Mucosa of rectum (tissue), 2 donors: Measurements from ENCODE around the gene ESCO1.

Experiments used
- H3K27ac ChIP-seq, 2 donors: one replicate each; pipeline ENCODE4 v1.7.0; 2013; ENCODE audit warnings: inconsistent platforms in 2 of 2, low read depth in 2 of 2, low read length in 2 of 2
- H3K27me3 ChIP-seq, 2 donors: one replicate each; pipeline ENCODE4 v1.7.0; 2013; ENCODE audit warnings: low read length in 2 of 2; ENCODE audit not compliant: control insufficient read depth in 2 of 2, insufficient read depth in 2 of 2
- H3K36me3 ChIP-seq, 2 donors: one replicate each; pipeline ENCODE4 v1.7.0; 2013; ENCODE audit warnings: low read length in 2 of 2; ENCODE audit not compliant: control insufficient read depth in 2 of 2, insufficient read depth in 2 of 2
- H3K4me1 ChIP-seq, 2 donors: one replicate each; pipeline ENCODE4 v1.7.0; 2013; ENCODE audit warnings: low read length in 2 of 2, mild to moderate bottlenecking in 1 of 2; ENCODE audit not compliant: control insufficient read depth in 2 of 2, insufficient read depth in 2 of 2
- H3K4me3 ChIP-seq, 2 donors: one replicate each; pipeline ENCODE4 v1.7.0; 2013; ENCODE audit warnings: low read length in 2 of 2
- H3K9ac ChIP-seq, 2 donors: one replicate each; pipeline ENCODE4 v1.7.0; 2013; ENCODE audit warnings: low read length in 2 of 2, low read depth in 1 of 2, mild to moderate bottlenecking in 1 of 2
- H3K9me3 ChIP-seq, 2 donors: one replicate each; pipeline ENCODE4 v1.7.0; 2013; ENCODE audit warnings: low read length in 2 of 2; ENCODE audit not compliant: control insufficient read depth in 2 of 2
- donor health status: healthy.
- donor health status: Normal muscosa, but diverticular disease.

Gene ESCO1

DNA sequence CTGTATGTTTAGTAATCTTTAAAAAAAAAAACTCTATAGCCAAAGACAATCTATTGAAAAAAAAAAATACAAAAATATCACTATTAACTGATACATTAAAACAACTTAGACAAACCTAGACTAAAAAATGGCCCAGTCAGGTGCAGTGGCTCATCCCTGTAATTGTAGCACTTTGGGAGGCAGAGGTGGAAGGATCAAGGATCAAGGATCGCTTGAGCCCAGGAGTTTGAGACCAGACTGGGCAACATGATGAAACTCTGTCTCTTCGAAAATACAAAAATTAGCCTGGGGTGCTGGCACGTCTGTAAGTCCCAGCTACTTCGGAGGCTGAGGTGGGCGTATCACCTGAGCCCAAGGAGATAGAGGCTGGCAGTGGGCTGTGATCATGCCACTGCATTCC, 16.1 kb downstream of the ESCO1 start:
- no peak overlapping the region for H3K27ac ChIP-seq
- no peaks in the 10 kb centered on the region for H3K27me3 ChIP-seq
- H3K4me3 ChIP-seq: no peak overlapping the region

GRCh38 chr18:21575656-21576055, 24.8 kb downstream of the ESCO1 start:
- Histone ChIP-seq H3K9me3 (no peaks in the 10 kb centered on the region), H3K4me1 (no peaks in the 10 kb centered on the region), H3K9ac (no peak overlapping the region), H3K4me3 (no peak overlapping the region), H3K27me3 (no peaks in the 10 kb centered on the region), H3K36me3 (peaks cover 24 to 33% of the 10 kb centered on the region in 2 donors), H3K27ac (no peak overlapping the region)

More for the DNA sequence above, 16.1 kb downstream of the ESCO1 start:
- H3K9ac ChIP-seq: no peak overlapping the region
- no peaks in the 10 kb centered on the region for H3K9me3 ChIP-seq
- H3K4me1 ChIP-seq: no peaks in the 10 kb centered on the region
- H3K36me3 ChIP-seq: peaks cover 4 to 5% of the 10 kb centered on the region in 2 donors

DNA sequence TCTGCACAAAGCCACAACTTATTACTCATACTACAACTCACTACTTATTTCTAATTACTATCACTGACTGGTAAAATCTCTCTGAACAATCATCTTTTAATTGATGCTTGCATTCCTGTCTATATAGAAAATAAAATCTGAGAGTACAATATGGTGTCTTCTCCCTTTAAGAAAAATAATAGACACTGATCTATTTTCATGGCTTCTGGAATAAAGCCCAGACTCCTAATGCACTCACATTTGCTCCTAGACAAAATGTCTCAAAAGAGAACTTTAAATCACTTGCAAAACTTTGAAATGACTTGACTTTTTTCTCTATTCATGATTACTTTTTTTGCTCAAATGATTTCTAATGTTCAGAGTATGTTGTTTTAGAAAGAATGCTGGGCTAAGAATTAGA, 28.7 kb downstream of the ESCO1 start:
- H3K4me3 ChIP-seq: no peak overlapping the region
- H3K27ac ChIP-seq: no peak overlapping the region
- H3K4me1 ChIP-seq: no peaks in the 10 kb centered on the region
- no peak overlapping the region for H3K9ac ChIP-seq
- no peaks in the 10 kb centered on the region for H3K9me3 ChIP-seq
- H3K27me3 ChIP-seq: no peaks in the 10 kb centered on the region
- H3K36me3 ChIP-seq: peaks cover 34 to 43% of the 10 kb centered on the region in 2 donors

- Histone ChIP-seq H3K4me3 (no peak overlapping the region), H3K4me1 (no peaks in the 10 kb centered on the region), H3K27me3 (no peaks in the 10 kb centered on the region), H3K36me3 (peaks cover 27 to 42% of the 10 kb centered on the region in 2 donors), H3K9ac (no peak overlapping the region), H3K27ac (no peak overlapping the region), H3K9me3 (no peaks in the 10 kb centered on the region)
Measured at GRCh38 chr18:21559195-21559594, 41.3 kb downstream of the ESCO1 start.

GRCh38 chr18:21557607-21558253, 42.8 kb downstream of the ESCO1 start:
- H3K9ac ChIP-seq: no peak overlapping the region
- H3K4me1 ChIP-seq: no peaks in the 10 kb centered on the region
- H3K36me3 ChIP-seq: peaks cover 16 to 32% of the 10 kb centered on the region in 2 donors
- H3K4me3 ChIP-seq: no peak overlapping the region
- no peaks in the 10 kb centered on the region for H3K9me3 ChIP-seq
- H3K27ac ChIP-seq: no peak overlapping the region
- H3K27me3 ChIP-seq: no peaks in the 10 kb centered on the region

DNA sequence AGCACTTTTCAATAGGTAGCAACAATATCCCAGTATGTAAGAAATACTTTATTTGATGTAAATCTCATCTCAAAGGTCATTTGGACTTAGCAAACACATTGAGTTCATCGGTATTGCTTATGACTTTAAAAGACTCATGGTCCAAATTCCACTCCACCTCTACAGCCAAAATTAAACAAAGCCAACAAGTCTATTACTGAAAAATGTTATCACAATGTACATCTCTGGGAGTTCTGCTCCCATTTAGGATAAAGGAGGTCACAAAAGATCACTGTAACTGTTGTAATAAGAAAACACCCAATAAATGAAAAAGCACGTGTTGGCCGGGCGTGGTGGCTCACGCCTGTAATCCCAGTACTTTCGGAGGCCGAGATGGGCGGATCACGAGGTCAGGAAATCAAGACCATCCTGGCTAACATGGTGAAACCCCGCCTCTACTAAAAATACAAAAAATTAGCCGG, 50.0 kb downstream of the ESCO1 start:
- H3K9ac ChIP-seq: no peak overlapping the region
- H3K4me3 ChIP-seq: no peak overlapping the region
- no peak overlapping the region for H3K27ac ChIP-seq
- H3K27me3 ChIP-seq: no peaks in the 10 kb centered on the region
- H3K4me1 ChIP-seq: no peaks in the 10 kb centered on the region
- peaks cover 13 to 15% of the 10 kb centered on the region in 2 donors for H3K36me3 ChIP-seq
- no peaks in the 10 kb centered on the region for H3K9me3 ChIP-seq

- H3K9ac ChIP-seq: no peak overlapping the region
- H3K27ac ChIP-seq: no peak overlapping the region
- no peaks in the 10 kb centered on the region for H3K4me1 ChIP-seq
- H3K4me3 ChIP-seq: no peak overlapping the region
- H3K36me3 ChIP-seq: peaks cover 7 to 11% of the 10 kb centered on the region in 2 donors
- no peaks in the 10 kb centered on the region for H3K9me3 ChIP-seq
- H3K27me3 ChIP-seq: no peaks in the 10 kb centered on the region
Measured at GRCh38 chr18:21548647-21549046, 51.9 kb downstream of the ESCO1 start.

DNA sequence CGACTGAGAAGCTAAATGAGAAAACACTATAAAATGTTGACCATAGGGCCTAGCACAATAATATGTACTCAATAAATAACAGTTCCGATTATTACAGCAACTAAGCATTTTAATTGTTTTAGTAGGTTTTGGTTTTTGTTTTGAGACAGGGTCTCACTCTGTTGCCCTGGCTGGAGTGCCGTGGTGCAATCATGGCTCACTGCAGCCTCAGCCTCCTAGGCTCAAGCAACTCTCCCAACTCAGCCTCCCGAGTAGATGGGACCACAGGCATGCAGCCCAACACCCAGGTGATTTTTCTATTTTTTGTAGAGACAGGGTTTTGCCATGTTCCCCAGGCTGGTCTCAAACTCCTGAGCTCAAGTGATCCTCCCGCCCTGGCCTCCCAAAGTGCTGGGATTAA, 54.1 kb downstream of the ESCO1 start:
- H3K27me3 ChIP-seq: no peaks in the 10 kb centered on the region
- H3K4me1 ChIP-seq: no peaks in the 10 kb centered on the region
- peaks cover 3 to 14% of the 10 kb centered on the region in 2 donors for H3K36me3 ChIP-seq
- H3K9ac ChIP-seq: no peak overlapping the region
- no peak overlapping the region for H3K27ac ChIP-seq
- H3K9me3 ChIP-seq: no peaks in the 10 kb centered on the region
- H3K4me3 ChIP-seq: no peak overlapping the region

- Histone ChIP-seq H3K4me1 (no peaks in the 10 kb centered on the region), H3K9ac (no peak overlapping the region), H3K4me3 (no peak overlapping the region), H3K36me3 (peaks cover 25 to 29% of the 10 kb centered on the region in 2 donors), H3K27ac (no peak overlapping the region), H3K9me3 (no peaks in the 10 kb centered on the region), H3K27me3 (no peaks in the 10 kb centered on the region)
Measured at GRCh38 chr18:21538230-21538629, 62.3 kb downstream of the ESCO1 start.

DNA sequence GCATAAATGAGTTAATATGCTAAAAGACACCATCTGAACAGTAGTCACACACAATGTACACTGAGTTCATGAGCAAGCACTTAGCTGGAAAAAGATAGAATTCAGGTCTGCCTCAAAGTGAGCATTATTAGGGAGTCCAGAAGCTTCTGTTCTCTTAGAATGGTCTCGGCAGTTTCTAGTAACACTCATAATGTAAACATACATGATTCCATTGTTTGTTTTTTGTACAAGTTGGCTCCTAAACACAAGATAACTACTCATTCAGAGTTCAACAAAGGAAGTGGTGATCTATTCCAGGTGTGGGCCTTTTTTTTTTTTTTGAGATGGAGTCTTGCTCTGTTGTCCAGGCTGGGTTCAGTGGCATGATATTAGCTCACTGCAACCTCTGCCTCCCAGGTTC, 66.2 kb downstream of the ESCO1 start:
- H3K36me3 ChIP-seq: peaks cover 22 to 47% of the 10 kb centered on the region in 2 donors
- no peak overlapping the region for H3K9ac ChIP-seq
- no peaks in the 10 kb centered on the region for H3K27me3 ChIP-seq
- no peaks in the 10 kb centered on the region for H3K4me1 ChIP-seq
- no peak overlapping the region for H3K4me3 ChIP-seq
- H3K9me3 ChIP-seq: no peaks in the 10 kb centered on the region
- H3K27ac ChIP-seq: no peak overlapping the region
